Measurements from ENCODE around the gene RER1. TPM values are rescaled to one million over a fixed set of nuclear protein-coding genes. Genes with fewer than 3 reads are reported as not detected.

Gene RER1
- polyA plus RNA-seq, 1 donor from 2014 or later: 58.7 TPM

- no peak for TF ChIP-seq POLR2AphosphoS5 (IDR thresholded peaks at IDR 0.05)
- no peak for TF ChIP-seq MXI1 (conservative IDR thresholded peaks at IDR 0.05; ENCODE audit: poor library complexity, severe bottlenecking)
- no peak for TF ChIP-seq RAD21 (conservative IDR thresholded peaks at IDR 0.05)
- TF ChIP-seq REST (IDR thresholded peaks at IDR 0.05; ENCODE audit: borderline replicate concordance): no peak
- no peak for TF ChIP-seq TAF1 (IDR thresholded peaks at IDR 0.05; ENCODE audit: low read depth)
- Histone ChIP-seq H3K27ac (ENCODE audit: low read length) (no peak overlapping the region), H3K4me3 (ENCODE audit: low read length) (peak overlapping the region; percentile 64)
These were observed 53.7 kb downstream of the RER1 start for GRCh38 chr1:2445162-2445822.

GRCh38 chr1:2445823-2446215 lies 54.2 kb downstream of the RER1 start:
- Histone ChIP-seq H3K4me3 (ENCODE audit: low read length) (peak overlapping the region; percentile 47), H3F3A (ENCODE audit: insufficient read depth, low read length, poor library complexity, severe bottlenecking) (no peaks in the 10 kb centered on the region), H2AFZ (ENCODE audit: low read depth, low read length) (no peak overlapping the region), H3K9ac (ENCODE audit: low read length) (no peak overlapping the region), H3K79me2 (replicated peaks; ENCODE audit: insufficient read depth, low read length) (no peaks in the 10 kb centered on the region), H3K36me3 (ENCODE audit: insufficient read depth, low read length) (no peaks in the 10 kb centered on the region), H3K9me2 (ENCODE audit: insufficient read depth, low read length) (no peaks in the 10 kb centered on the region), H3K27ac (ENCODE audit: low read length) (no peak overlapping the region), H3K4me2 (ENCODE audit: low read length) (no peak overlapping the region), H3K9me3 (ENCODE audit: low read length) (no peaks in the 10 kb centered on the region), H3K27me3 (ENCODE audit: insufficient read depth, low read depth, low read length) (no peaks in the 10 kb centered on the region), H4K20me1 (ENCODE audit: insufficient read depth) (no peaks in the 10 kb centered on the region)
- TF ChIP-seq RAD21 (conservative IDR thresholded peaks at IDR 0.05) (no peak), TAF1 (IDR thresholded peaks at IDR 0.05; ENCODE audit: low read depth) (no peak), CTCF (IDR thresholded peaks at IDR 0.05; ENCODE audit: poor library complexity, severe bottlenecking) (no peak), SMC3 (conservative IDR thresholded peaks at IDR 0.05; ENCODE audit: poor library complexity) (no peak), EZH2 (IDR thresholded peaks at IDR 0.05; ENCODE audit: borderline replicate concordance, insufficient read depth, low read length, poor library complexity, severe bottlenecking) (no peak), REST (IDR thresholded peaks at IDR 0.05; ENCODE audit: borderline replicate concordance) (no peak), MXI1 (conservative IDR thresholded peaks at IDR 0.05; ENCODE audit: poor library complexity, severe bottlenecking) (no peak)

More at GRCh38 chr1:2445162-2445822, 53.7 kb downstream of the RER1 start:
- Histone ChIP-seq H3K4me2 (ENCODE audit: low read length) (no peak overlapping the region), H3K9me2 (ENCODE audit: insufficient read depth, low read length) (no peaks in the 10 kb centered on the region), H4K20me1 (ENCODE audit: insufficient read depth) (no peaks in the 10 kb centered on the region), H3K9me3 (ENCODE audit: low read length) (no peaks in the 10 kb centered on the region), H3F3A (ENCODE audit: insufficient read depth, low read length, poor library complexity, severe bottlenecking) (no peaks in the 10 kb centered on the region), H3K9ac (ENCODE audit: low read length) (no peak overlapping the region), H3K27me3 (ENCODE audit: insufficient read depth, low read depth, low read length) (no peaks in the 10 kb centered on the region), H3K36me3 (ENCODE audit: insufficient read depth, low read length) (no peaks in the 10 kb centered on the region), H3K79me2 (replicated peaks; ENCODE audit: insufficient read depth, low read length) (no peaks in the 10 kb centered on the region), H2AFZ (ENCODE audit: low read depth, low read length) (no peak overlapping the region)
